GM23338 (cell line): ENCODE results near the gene HMCN2. TPM values are rescaled to one million over a fixed set of nuclear protein-coding genes. Genes with fewer than 3 reads are reported as not detected.

Source experiments
- ATAC-seq: fragments of 200-7000 bp; cut with Tn5 transposase; 3 replicates; pipeline ENCODE4 v1.9.1; 2020
- DNase-seq: peaks from one replicate; pipeline ENCODE4 v3.0.0-alpha.2; 2015; ENCODE audit warnings: low spot score
- H2AFZ ChIP-seq: fragments of 200-600 bp; sonication (generic); 2 replicates; pipeline ENCODE4 v1.8.0; 2016; ENCODE audit warnings: antibody characterized with exemption, mild to moderate bottlenecking, moderate library complexity
- H3F3A ChIP-seq: fragments of 200-600 bp; sonication (generic); replicated peaks from 2 replicates; pipeline ENCODE4 v1.8.0; 2017; ENCODE audit warnings: antibody characterized with exemption, mixed run types, low read depth
- H3K27ac ChIP-seq: fragments of 200-600 bp; sonication (generic); 2 replicates; pipeline ENCODE4 v1.6.1; 2016; ENCODE audit warnings: low read depth
- H3K27me3 ChIP-seq: fragments of 200-600 bp; sonication (generic); 2 replicates; pipeline ENCODE4 v1.8.0; 2016; ENCODE audit warnings: mild to moderate bottlenecking, mixed run types, moderate library complexity; ENCODE audit not compliant: insufficient read depth
- H3K36me3 ChIP-seq: fragments of 200-600 bp; sonication (generic); 2 replicates; pipeline ENCODE4 v1.8.0; 2016; ENCODE audit warnings: mild to moderate bottlenecking; ENCODE audit not compliant: insufficient read depth
- H3K4me1 ChIP-seq: fragments of 200-600 bp; sonication (generic); 2 replicates; pipeline ENCODE4 v1.8.0; 2016; ENCODE audit warnings: mild to moderate bottlenecking, moderate library complexity; ENCODE audit not compliant: insufficient read depth
- H3K4me2 ChIP-seq: fragments of 200-600 bp; sonication (generic); 2 replicates; pipeline ENCODE4 v1.7.1; 2017; ENCODE audit warnings: mixed run types
- H3K4me3 ChIP-seq: fragments of 200-600 bp; sonication (generic); 2 replicates; pipeline ENCODE4 v1.6.1; 2016; ENCODE audit warnings: mixed run types
- H3K79me2 ChIP-seq: fragments of 200-600 bp; sonication (generic); replicated peaks from 2 replicates; pipeline ENCODE4 v1.8.0; 2017; ENCODE audit warnings: mild to moderate bottlenecking; ENCODE audit not compliant: insufficient read depth
- H3K9me2 ChIP-seq: fragments of 200-600 bp; sonication (generic); 2 replicates; pipeline ENCODE4 v1.8.0; 2017; ENCODE audit not compliant: insufficient read depth
- H4K20me1 ChIP-seq: fragments of 200-600 bp; sonication (generic); replicated peaks from 2 replicates; pipeline ENCODE4 v1.8.0; 2017; ENCODE audit warnings: mild to moderate bottlenecking; ENCODE audit not compliant: insufficient read depth
- H3K27ac Mint-ChIP-seq: 2 replicates; pipeline ENCODE4 v1.8.0; 2020; ENCODE audit warnings: inconsistent platforms, mild to moderate bottlenecking, moderate library complexity, mixed read lengths
- H3K27me3 Mint-ChIP-seq: 3 replicates; pipeline ENCODE4 v1.8.0; 2022; ENCODE audit warnings: low read depth, mild to moderate bottlenecking, moderate library complexity, mixed read lengths, inconsistent platforms; ENCODE audit not compliant: insufficient read depth, poor library complexity
- H3K36me3 Mint-ChIP-seq: 3 replicates; pipeline ENCODE4 v1.8.0; 2021; ENCODE audit warnings: low read depth, mild to moderate bottlenecking, inconsistent platforms, moderate library complexity, mixed read lengths
- H3K4me1 Mint-ChIP-seq: 3 replicates; pipeline ENCODE4 v1.8.0; 2020; ENCODE audit warnings: mild to moderate bottlenecking, inconsistent platforms, mixed read lengths
- H3K4me3 Mint-ChIP-seq: 3 replicates; pipeline ENCODE4 v1.8.0; 2021; ENCODE audit warnings: moderate library complexity, mild to moderate bottlenecking, inconsistent platforms, mixed read lengths
- H3K9me3 Mint-ChIP-seq: 3 replicates; pipeline ENCODE4 v1.8.0; 2020; ENCODE audit warnings: moderate library complexity, mild to moderate bottlenecking, inconsistent platforms, mixed read lengths
- ETS1 ChIP-seq: IDR thresholded peaks from 2 replicates; pipeline ENCODE4 v1.6.1; 2016; ENCODE audit warnings: antibody characterized with exemption
- EZH2 ChIP-seq: fragments of 200-600 bp; sonication (generic); IDR thresholded peaks from one replicate; pipeline ENCODE4 v1.8.0; 2017; ENCODE audit warnings: antibody characterized with exemption, mild to moderate bottlenecking, low read depth; ENCODE audit not compliant: unreplicated experiment
- JUNB ChIP-seq: IDR thresholded peaks from one replicate; pipeline ENCODE4 v1.6.1; 2016; ENCODE audit warnings: antibody characterized with exemption; ENCODE audit not compliant: unreplicated experiment
- NANOG ChIP-seq: IDR thresholded peaks from 2 replicates; pipeline ENCODE4 v1.6.1; 2016; ENCODE audit warnings: antibody characterized with exemption, borderline replicate concordance
- POLR2AphosphoS5 ChIP-seq: IDR thresholded peaks from 2 replicates; pipeline ENCODE4 v1.6.1; 2016; ENCODE audit warnings: antibody characterized with exemption, low read depth
- REST ChIP-seq: IDR thresholded peaks from one replicate; pipeline ENCODE4 v1.6.1; 2018; ENCODE audit warnings: antibody characterized with exemption; ENCODE audit not compliant: unreplicated experiment
- ZNF114 ChIP-seq: fragments of 250-450 bp; sonication (Bioruptor Pico); IDR thresholded peaks from 2 replicates; pipeline ENCODE4 v1.5.0; 2020; ENCODE audit warnings: mild to moderate bottlenecking, moderate library complexity
- ZNF331 ChIP-seq: fragments of 250-450 bp; sonication (Bioruptor Pico); IDR thresholded peaks from 2 replicates; pipeline ENCODE4 v1.5.0; 2020; ENCODE audit warnings: low read depth, mild to moderate bottlenecking, moderate library complexity
- polyA plus RNA-seq: library from polyadenylated mRNA; unstranded; fragments of >200 nt; fragmentation: Nextera tagmentation; extraction: Ambion mirVana; gene quantifications from 2 replicates; pipeline ENCODE4 v1.2.1, GENCODE V29; 2016
- total RNA-seq: library from RNA; depleted of rRNA; stranded (reverse); fragments of >200 nt; shearing (Covaris generic); gene quantifications from 2 replicates; pipeline ENCODE4 v1.2.3, GENCODE V29; 2014
- TF ChIP-seq, protein P1 (sequence below): fragments of 250-450 bp; sonication (Bioruptor Pico); IDR thresholded peaks from 2 replicates; pipeline ENCODE4 v1.5.0; 2020; ENCODE audit warnings: mild to moderate bottlenecking, moderate library complexity

The HMCN2 gene
- total and polyA plus RNA-seq, 2 experiments from 2014 or later: 1.3 to 4.7 TPM

DNA sequence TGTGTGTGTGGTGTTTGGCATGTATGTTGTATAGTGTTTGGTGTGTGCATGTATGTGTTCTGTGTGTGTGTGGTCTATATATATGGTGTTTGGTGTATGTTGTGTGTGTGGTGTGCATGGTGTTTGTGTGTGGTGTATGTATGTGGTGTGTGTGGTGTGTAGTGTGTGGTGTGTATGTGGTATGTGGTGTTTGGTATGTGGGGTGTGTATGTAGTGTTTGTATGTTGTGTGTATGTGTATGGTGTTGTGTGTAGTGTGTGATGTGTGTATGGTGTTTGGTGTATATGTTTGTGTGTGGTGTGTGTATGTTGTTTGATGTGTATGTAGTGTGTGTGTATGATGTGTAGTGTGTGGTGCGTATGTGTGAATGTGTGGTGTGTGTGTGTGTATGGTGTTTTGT is 78.8 kb downstream of the HMCN2 start:
- Histone ChIP-seq H3K9me2 (no peaks in the 10 kb centered on the region), H4K20me1 (no peaks in the 10 kb centered on the region), H3K4me1 (no peaks in the 10 kb centered on the region), H3K36me3 (no peaks in the 10 kb centered on the region), H3K27me3 (no peaks in the 10 kb centered on the region), H3K79me2 (no peaks in the 10 kb centered on the region), H3F3A (peaks cover 10% of the 10 kb centered on the region; the same call in 1 of the 2 replicates), H3K4me2 (no peak overlapping the region), H2AFZ (no peak overlapping the region), H3K4me3 (no peak overlapping the region), H3K27ac (no peak overlapping the region)
- ATAC-seq: no peak
- Mint-ChIP-seq H3K4me3 (no peak overlapping the region), H3K4me1 (peaks cover 8% of the 10 kb centered on the region; the same call in 1 of the 3 replicates), H3K9me3 (no peaks in the 10 kb centered on the region), H3K36me3 (no peaks in the 10 kb centered on the region), H3K27me3 (no peaks in the 10 kb centered on the region), H3K27ac (no peak overlapping the region)
- TF ChIP-seq EZH2 (no peak), POLR2AphosphoS5 (no peak), ZNF331 (CRISPR knock-in tag) (no peak), ZNF114 (CRISPR knock-in tag) (no peak), ETS1 (no peak), JUNB (no peak), REST (no peak), NANOG (no peak)
- TF ChIP-seq, protein P1, sequence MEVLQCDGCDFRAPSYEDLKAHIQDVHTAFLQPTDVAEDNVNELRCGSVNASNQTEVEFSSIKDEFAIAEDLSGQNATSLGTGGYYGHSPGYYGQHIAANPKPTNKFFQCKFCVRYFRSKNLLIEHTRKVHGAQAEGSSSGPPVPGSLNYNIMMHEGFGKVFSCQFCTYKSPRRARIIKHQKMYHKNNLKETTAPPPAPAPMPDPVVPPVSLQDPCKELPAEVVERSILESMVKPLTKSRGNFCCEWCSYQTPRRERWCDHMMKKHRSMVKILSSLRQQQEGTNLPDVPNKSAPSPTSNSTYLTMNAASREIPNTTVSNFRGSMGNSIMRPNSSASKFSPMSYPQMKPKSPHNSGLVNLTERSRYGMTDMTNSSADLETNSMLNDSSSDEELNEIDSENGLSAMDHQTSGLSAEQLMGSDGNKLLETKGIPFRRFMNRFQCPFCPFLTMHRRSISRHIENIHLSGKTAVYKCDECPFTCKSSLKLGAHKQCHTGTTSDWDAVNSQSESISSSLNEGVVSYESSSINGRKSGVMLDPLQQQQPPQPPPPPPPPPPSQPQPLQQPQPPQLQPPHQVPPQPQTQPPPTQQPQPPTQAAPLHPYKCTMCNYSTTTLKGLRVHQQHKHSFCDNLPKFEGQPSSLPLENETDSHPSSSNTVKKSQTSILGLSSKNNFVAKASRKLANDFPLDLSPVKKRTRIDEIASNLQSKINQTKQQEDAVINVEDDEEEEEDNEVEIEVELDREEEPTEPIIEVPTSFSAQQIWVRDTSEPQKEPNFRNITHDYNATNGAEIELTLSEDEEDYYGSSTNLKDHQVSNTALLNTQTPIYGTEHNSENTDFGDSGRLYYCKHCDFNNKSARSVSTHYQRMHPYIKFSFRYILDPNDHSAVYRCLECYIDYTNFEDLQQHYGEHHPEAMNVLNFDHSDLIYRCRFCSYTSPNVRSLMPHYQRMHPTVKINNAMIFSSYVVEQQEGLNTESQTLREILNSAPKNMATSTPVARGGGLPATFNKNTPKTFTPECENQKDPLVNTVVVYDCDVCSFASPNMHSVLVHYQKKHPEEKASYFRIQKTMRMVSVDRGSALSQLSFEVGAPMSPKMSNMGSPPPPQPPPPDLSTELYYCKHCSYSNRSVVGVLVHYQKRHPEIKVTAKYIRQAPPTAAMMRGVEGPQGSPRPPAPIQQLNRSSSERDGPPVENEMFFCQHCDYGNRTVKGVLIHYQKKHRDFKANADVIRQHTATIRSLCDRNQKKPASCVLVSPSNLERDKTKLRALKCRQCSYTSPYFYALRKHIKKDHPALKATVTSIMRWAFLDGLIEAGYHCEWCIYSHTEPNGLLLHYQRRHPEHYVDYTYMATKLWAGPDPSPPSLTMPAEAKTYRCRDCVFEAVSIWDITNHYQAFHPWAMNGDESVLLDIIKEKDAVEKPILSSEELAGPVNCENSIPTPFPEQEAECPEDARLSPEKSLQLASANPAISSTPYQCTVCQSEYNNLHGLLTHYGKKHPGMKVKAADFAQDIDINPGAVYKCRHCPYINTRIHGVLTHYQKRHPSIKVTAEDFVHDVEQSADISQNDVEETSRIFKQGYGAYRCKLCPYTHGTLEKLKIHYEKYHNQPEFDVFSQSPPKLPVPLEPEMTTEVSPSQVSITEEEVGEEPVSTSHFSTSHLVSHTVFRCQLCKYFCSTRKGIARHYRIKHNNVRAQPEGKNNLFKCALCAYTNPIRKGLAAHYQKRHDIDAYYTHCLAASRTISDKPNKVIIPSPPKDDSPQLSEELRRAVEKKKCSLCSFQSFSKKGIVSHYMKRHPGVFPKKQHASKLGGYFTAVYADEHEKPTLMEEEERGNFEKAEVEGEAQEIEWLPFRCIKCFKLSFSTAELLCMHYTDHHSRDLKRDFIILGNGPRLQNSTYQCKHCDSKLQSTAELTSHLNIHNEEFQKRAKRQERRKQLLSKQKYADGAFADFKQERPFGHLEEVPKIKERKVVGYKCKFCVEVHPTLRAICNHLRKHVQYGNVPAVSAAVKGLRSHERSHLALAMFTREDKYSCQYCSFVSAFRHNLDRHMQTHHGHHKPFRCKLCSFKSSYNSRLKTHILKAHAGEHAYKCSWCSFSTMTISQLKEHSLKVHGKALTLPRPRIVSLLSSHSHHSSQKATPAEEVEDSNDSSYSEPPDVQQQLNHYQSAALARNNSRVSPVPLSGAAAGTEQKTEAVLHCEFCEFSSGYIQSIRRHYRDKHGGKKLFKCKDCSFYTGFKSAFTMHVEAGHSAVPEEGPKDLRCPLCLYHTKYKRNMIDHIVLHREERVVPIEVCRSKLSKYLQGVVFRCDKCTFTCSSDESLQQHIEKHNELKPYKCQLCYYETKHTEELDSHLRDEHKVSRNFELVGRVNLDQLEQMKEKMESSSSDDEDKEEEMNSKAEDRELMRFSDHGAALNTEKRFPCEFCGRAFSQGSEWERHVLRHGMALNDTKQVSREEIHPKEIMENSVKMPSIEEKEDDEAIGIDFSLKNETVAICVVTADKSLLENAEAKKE (CRISPR knock-in tag): no peak
- DNase-seq: no peak
